MCF 10A (cell line): ENCODE measurements around the gene CTDSP1. TPM values are rescaled to one million over a fixed set of nuclear protein-coding genes. Genes with fewer than 3 reads are reported as not detected.

Source experiments
- BruUV-seq: library from RNA; stranded (reverse); fragments of 400-500 nt; replicated peaks from 2 replicates; lab custom pipeline; 2021; lab: Mats Ljungman, UMichigan
- CTCF ChIA-PET: fragments of 300-600 bp; sonication (Branson Sonifier 250); formaldehyde crosslinking; extraction: SDS; loops from one replicate; lab custom pipeline; 2021; ENCODE audit warnings: antibody characterized with exemption, inconsistent platforms; lab: Yijun Ruan, JAX
- POLR2A ChIA-PET: fragments of 300-600, 350-650 bp; sonication (Branson Sonifier 250); formaldehyde crosslinking; extraction: SDS; loops from one replicate; lab custom pipeline; 2020; ENCODE audit warnings: antibody characterized with exemption, inconsistent platforms; lab: Yijun Ruan, JAX
- DNase-seq: peaks from one replicate; pipeline ENCODE4 v3.0.0-alpha.2; 2018; ENCODE audit not compliant: unreplicated experiment
- H3K27ac Mint-ChIP-seq: one replicate; pipeline ENCODE4 v1.8.0; 2022; ENCODE audit warnings: mild to moderate bottlenecking, low read depth, mixed read lengths; ENCODE audit not compliant: unreplicated experiment
- H3K27me3 Mint-ChIP-seq: one replicate; pipeline ENCODE4 v1.8.0; 2022; ENCODE audit warnings: mixed read lengths; ENCODE audit not compliant: insufficient read depth, unreplicated experiment
- H3K36me3 Mint-ChIP-seq: one replicate; pipeline ENCODE4 v1.8.0; 2022; ENCODE audit warnings: mild to moderate bottlenecking, moderate library complexity, mixed read lengths; ENCODE audit not compliant: insufficient read depth, unreplicated experiment
- H3K4me1 Mint-ChIP-seq: one replicate; pipeline ENCODE4 v1.8.0; 2022; ENCODE audit warnings: mixed read lengths; ENCODE audit not compliant: insufficient read depth, unreplicated experiment
- H3K4me3 Mint-ChIP-seq: one replicate; pipeline ENCODE4 v1.8.0; 2022; ENCODE audit warnings: mild to moderate bottlenecking, moderate library complexity, mixed read lengths; ENCODE audit not compliant: unreplicated experiment
- H3K9me3 Mint-ChIP-seq: one replicate; pipeline ENCODE4 v1.8.0; 2022; ENCODE audit warnings: mixed read lengths; ENCODE audit not compliant: unreplicated experiment
- CTCF ChIP-seq: fragments of 200-600 bp; IDR thresholded peaks from one replicate; pipeline ENCODE4 v1.8.0; 2022; ENCODE audit warnings: antibody characterized with exemption, mild to moderate bottlenecking; ENCODE audit not compliant: unreplicated experiment
- intact Hi-C: fragments of 100-400 bp; cut with micrococcal nuclease; formaldehyde crosslinking; loops from 2 replicates; pipeline ENCODE4 v1.14.1; 2022
- total RNA-seq: library from RNA; stranded (reverse); gene quantifications from 2 replicates; pipeline ENCODE4 v1.2.3, GENCODE V29; 2022

Gene CTDSP1
- total RNA-seq, 1 experiment from 2014 or later: 72.3 TPM

DNA sequence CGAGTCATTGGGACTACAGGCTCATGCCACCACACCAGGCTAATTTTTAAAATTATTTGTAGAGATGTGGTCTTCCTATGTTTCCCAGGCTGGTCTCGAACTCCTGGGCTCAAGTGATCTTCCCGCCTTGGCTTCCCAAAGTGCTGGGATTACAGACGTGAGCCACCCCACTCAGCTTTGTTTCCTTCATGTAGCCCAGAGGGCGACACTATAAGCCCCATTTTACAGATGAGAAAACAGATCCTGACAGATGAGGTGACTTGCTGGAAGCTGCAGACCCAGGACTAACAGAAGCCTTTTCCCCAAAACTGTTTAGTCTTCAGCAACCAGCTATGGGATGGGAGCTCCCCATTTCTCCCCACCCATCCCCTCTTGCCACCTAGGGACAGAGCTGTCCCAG lies 7.2 kb upstream of the CTDSP1 start:
- BruUV-seq: no TSS peak
- peaks cover 10% of the 10 kb centered on the region for H3K36me3 Mint-ChIP-seq
- no peak overlapping the region for H3K4me3 Mint-ChIP-seq
- H3K4me1 Mint-ChIP-seq: peaks cover 7% of the 10 kb centered on the region
- H3K9me3 Mint-ChIP-seq: no peaks in the 10 kb centered on the region
- CTCF ChIA-PET: interaction anchor here (0.6 to 6.4 kb wide), 5 partner anchors 10 to 120 kb away, joined by 3 to 49 read pairs (median 3); partner anchors contain the start of genes AAMP and PNKD
- POLR2A ChIA-PET: interaction anchor here (6.2 kb wide), 1 partner anchor 104 kb away, joined by 108 read pairs; the partner anchor contains the start of gene TMBIM1
- no peak for TF ChIP-seq CTCF
- intact Hi-C loops: no loop called here
- H3K27ac Mint-ChIP-seq: no peak overlapping the region
- no peak for DNase-seq
- H3K27me3 Mint-ChIP-seq: no peaks in the 10 kb centered on the region

- H3K27me3 Mint-ChIP-seq: no peaks in the 10 kb centered on the region
- H3K36me3 Mint-ChIP-seq: peaks cover 10% of the 10 kb centered on the region
- H3K4me1 Mint-ChIP-seq: peaks cover 12% of the 10 kb centered on the region
- no TSS peak for BruUV-seq
- intact Hi-C loops: no loop called here
- H3K9me3 Mint-ChIP-seq: no peaks in the 10 kb centered on the region
- DNase-seq: no peak
- no peak overlapping the region for H3K4me3 Mint-ChIP-seq
- CTCF ChIA-PET: interaction anchor here (0.6 to 6.4 kb wide), 6 partner anchors 15 to 133 kb away, joined by 3 to 49 read pairs (median 12); partner anchors contain the start of genes AAMP and PNKD
- no peak for TF ChIP-seq CTCF
- POLR2A ChIA-PET: interaction anchor here (0.6 to 6.2 kb wide), 5 partner anchors 95 to 1037 kb away, joined by 3 to 108 read pairs (median 3); partner anchors contain the start of gene TMBIM1
- H3K27ac Mint-ChIP-seq: no peak overlapping the region
Measured at GRCh38 chr2:218392891-218393462, 6.7 kb upstream of the CTDSP1 start.

- ChIA-PET POLR2A (interaction anchor here (0.7 to 6.2 kb wide), 5 partner anchors 95 to 171 kb away, joined by 3 to 108 read pairs (median 3); partner anchors contain the start of genes PNKD and TMBIM1), CTCF (interaction anchor here (0.6 to 6.4 kb wide), 10 partner anchors 9 to 580 kb away, joined by 3 to 49 read pairs (median 8); partner anchors contain the start of genes AAMP and PNKD)
- Mint-ChIP-seq H3K27me3 (no peaks in the 10 kb centered on the region), H3K36me3 (peaks cover 10% of the 10 kb centered on the region), H3K4me3 (no peak overlapping the region), H3K27ac (no peak overlapping the region), H3K9me3 (no peaks in the 10 kb centered on the region), H3K4me1 (peaks cover 12% of the 10 kb centered on the region)
- DNase-seq: no peak
- TF ChIP-seq CTCF: no peak
- BruUV-seq: no TSS peak
- intact Hi-C loops: no loop called here
Measured at GRCh38 chr2:218393750-218394290, 5.8 kb upstream of the CTDSP1 start.
